Vagina (tissue), 2 donors: ENCODE results near the gene GAL3ST2. TPM values are rescaled to one million over a fixed set of nuclear protein-coding genes. Genes with fewer than 3 reads are reported as not detected.

Source experiments
- DNase-seq, 2 donors: peaks; one replicate each; pipeline ENCODE4 v3.0.0-alpha.2; 2017; ENCODE audit errors: extremely low spot score in 2 of 2
- H3K27ac ChIP-seq: fragments of 200-600 bp; sonication (generic); one replicate; pipeline ENCODE4 v1.5.1; 2019
- H3K27me3 ChIP-seq: fragments of 200-600 bp; sonication (generic); one replicate; pipeline ENCODE4 v1.5.1; 2019
- H3K36me3 ChIP-seq, 2 donors: fragments of 200-600 bp; sonication (generic); one replicate each; pipeline ENCODE4 v1.5.1; 2017 to 2019
- H3K4me1 ChIP-seq: fragments of 200-600 bp; sonication (generic); one replicate; pipeline ENCODE4 v1.5.1; 2019
- H3K4me3 ChIP-seq, 2 donors: fragments of 200-600 bp; sonication (generic); 1 replicate in 1 of 2; 2 replicates in 1 of 2; pipeline ENCODE4 v1.5.1; 2016 to 2019
- H3K9me3 ChIP-seq: fragments of 200-600 bp; sonication (generic); one replicate; pipeline ENCODE4 v1.5.1; 2019
- CTCF ChIP-seq, 3 experiments: fragments of 450-650 bp in 2 of 3; fragments of 200-600 bp in 1 of 3; sonication (generic) in 1 of 3; IDR thresholded peaks; one replicate each; pipeline ENCODE4 v1.5.1; 2017 to 2019; ENCODE audit warnings: antibody characterized with exemption in 3 of 3, mild to moderate bottlenecking in 2 of 3, moderate library complexity in 2 of 3
- POLR2A ChIP-seq, 2 donors: fragments of 450-650 bp; IDR thresholded peaks; one replicate each; pipeline ENCODE4 v1.6.1; 2017; ENCODE audit warnings: antibody characterized with exemption in 2 of 2, mild to moderate bottlenecking in 2 of 2, moderate library complexity in 2 of 2
- POLR2AphosphoS5 ChIP-seq, 2 donors: sonication (generic); formaldehyde crosslinking; IDR thresholded peaks; one replicate each; pipeline ENCODE4 v1.9.0; 2017; ENCODE audit warnings: antibody characterized with exemption in 2 of 2, mild to moderate bottlenecking in 2 of 2, low read depth in 1 of 2; ENCODE audit not compliant: insufficient read depth in 1 of 2
- intact Hi-C: fragments of 100-400 bp; cut with DNase I; formaldehyde crosslinking; loops from one replicate; pipeline ENCODE4 v1.15.1; 2023
- total RNA-seq: library from RNA; depleted of rRNA; stranded (reverse); fragments of >200 nt; gene quantifications from one replicate; pipeline ENCODE4 v1.2.3, GENCODE V29; 2016

GAL3ST2 gene
- total RNA-seq, 1 donor from 2014 or later: 0.98 TPM

- H3K4me3 ChIP-seq: no peak overlapping the region
- H3K27ac ChIP-seq: no peak overlapping the region
- H3K27me3 ChIP-seq: no peaks in the 10 kb centered on the region
- peaks cover 21% of the 10 kb centered on the region for H3K4me1 ChIP-seq
- no peak for TF ChIP-seq POLR2A (IDR thresholded peaks at IDR 0.05)
- TF ChIP-seq POLR2AphosphoS5 (IDR thresholded peaks at IDR 0.05; ENCODE audit: insufficient read depth in 1 of 2, low read depth in 1 of 2): no peak
- no peak for TF ChIP-seq CTCF (IDR thresholded peaks at IDR 0.05)
- H3K9me3 ChIP-seq: no peaks in the 10 kb centered on the region
- H3K36me3 ChIP-seq: no peaks in the 10 kb centered on the region
- DNase-seq: no peak
- intact Hi-C loops: no loop called here
Observed at GRCh38 chr2:241846406-241846805, 69.8 kb downstream of the GAL3ST2 start.

- no peak overlapping the region for H3K27ac ChIP-seq
- intact Hi-C loops: no loop called here
- no peak for TF ChIP-seq POLR2AphosphoS5 (IDR thresholded peaks at IDR 0.05; ENCODE audit: insufficient read depth in 1 of 2, low read depth in 1 of 2)
- H3K4me1 ChIP-seq: peaks cover 13% of the 10 kb centered on the region
- no peaks in the 10 kb centered on the region for H3K27me3 ChIP-seq
- DNase-seq: no peak
- no peak overlapping the region for H3K4me3 ChIP-seq
- no peaks in the 10 kb centered on the region for H3K9me3 ChIP-seq
- H3K36me3 ChIP-seq: no peaks in the 10 kb centered on the region
Observed at GRCh38 chr2:241848761-241849615, 72.4 kb downstream of the GAL3ST2 start.

GRCh38 chr2:241849616-241850543 is 73.3 kb downstream of the GAL3ST2 start:
- no peaks in the 10 kb centered on the region for H3K27me3 ChIP-seq
- peaks cover 6% of the 10 kb centered on the region for H3K4me1 ChIP-seq
- no peak for DNase-seq
- H3K4me3 ChIP-seq: no peak overlapping the region
- no peak overlapping the region for H3K27ac ChIP-seq
- no peaks in the 10 kb centered on the region for H3K36me3 ChIP-seq
- no peaks in the 10 kb centered on the region for H3K9me3 ChIP-seq
- TF ChIP-seq POLR2AphosphoS5 (IDR thresholded peaks at IDR 0.05; ENCODE audit: insufficient read depth in 1 of 2, low read depth in 1 of 2) (no peak), POLR2A (IDR thresholded peaks at IDR 0.05) (no peak), CTCF (IDR thresholded peaks at IDR 0.05) (no peak)
- intact Hi-C loops: no loop called here

- TF ChIP-seq CTCF (IDR thresholded peaks at IDR 0.05) (no peak), POLR2A (IDR thresholded peaks at IDR 0.05) (no peak), POLR2AphosphoS5 (IDR thresholded peaks at IDR 0.05; ENCODE audit: insufficient read depth in 1 of 2, low read depth in 1 of 2) (no peak)
- H3K9me3 ChIP-seq: no peaks in the 10 kb centered on the region
- H3K36me3 ChIP-seq: no peaks in the 10 kb centered on the region
- intact Hi-C loops: no loop called here
- no peak for DNase-seq
- no peaks in the 10 kb centered on the region for H3K4me1 ChIP-seq
- no peak overlapping the region for H3K4me3 ChIP-seq
- no peak overlapping the region for H3K27ac ChIP-seq
- H3K27me3 ChIP-seq: no peaks in the 10 kb centered on the region
Observed at GRCh38 chr2:241850544-241851324, 74.1 kb downstream of the GAL3ST2 start.
